Measurements from ENCODE around the gene UGCG.
"Not testable (repeated sequence)": the region's sequence is repeated elsewhere in the genome, so short reads cannot be mapped to it uniquely, and the experiment has no call there.

The UGCG gene

DNA sequence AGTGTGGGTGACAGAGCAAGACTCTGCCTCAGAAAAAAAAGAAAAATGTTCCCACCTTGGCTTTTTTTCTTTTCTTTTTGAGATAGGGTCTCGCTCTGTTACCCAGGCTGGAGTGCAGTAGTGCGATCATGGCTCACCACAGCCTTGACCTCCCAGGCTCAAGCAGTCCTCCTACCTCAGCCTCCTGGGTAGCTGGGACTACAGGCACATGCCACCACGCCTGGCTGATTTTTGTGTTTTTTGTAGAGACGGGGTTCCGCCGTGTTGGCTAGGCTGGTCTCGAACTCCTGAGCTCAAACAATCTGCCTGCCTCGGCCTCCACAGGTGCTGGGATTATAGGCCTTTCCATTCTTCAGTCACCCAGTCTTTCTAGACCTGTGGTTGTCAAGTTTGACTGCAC, 6.9 kb downstream of the UGCG start:
- H3K9me3 ChIP-seq (ENCODE audit: control insufficient read depth, low read length); H3K4me3 ChIP-seq (ENCODE audit: extremely low read depth, insufficient read depth, low read length, poor library complexity, severe bottlenecking); H3K4me1 ChIP-seq (ENCODE audit: control insufficient read depth, insufficient read depth, low read length, poor library complexity, severe bottlenecking); H3K36me3 ChIP-seq (ENCODE audit: control insufficient read depth, insufficient read depth, low read length); H3K27ac ChIP-seq (ENCODE audit: low read depth, low read length, severe bottlenecking): not testable (repeated sequence)
- WGBS, 2 experiments (ENCODE audit: insufficient coverage in 2 of 2): 95 to 96% methylated on average over 6 to 8 of the region's 8 CpGs

DNA sequence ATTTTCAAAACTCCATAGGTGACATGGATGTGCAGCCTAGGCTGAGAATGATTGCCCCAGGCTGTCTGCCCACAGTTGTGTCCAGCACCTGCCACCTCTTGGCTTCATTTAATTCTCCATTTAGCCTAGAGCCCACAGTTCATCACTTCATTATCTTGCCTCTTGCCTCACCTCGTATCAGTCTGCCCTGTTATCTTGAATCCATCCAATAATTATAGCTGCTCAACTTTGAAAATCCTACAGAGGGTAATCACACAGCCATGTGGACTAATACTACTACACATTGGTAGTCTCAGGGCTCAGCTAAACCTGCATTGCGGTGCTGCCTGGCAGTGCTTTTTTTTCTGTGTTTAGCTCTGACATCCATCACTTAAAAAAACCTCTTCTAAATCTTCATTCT, 7.4 kb downstream of the UGCG start:
- 92 to 97% methylated on average over 2 of the region's 2 CpGs for whole genome bisulfite sequencing, 2 experiments (ENCODE audit: insufficient coverage in 2 of 2)
- H3K4me1 ChIP-seq (ENCODE audit: control insufficient read depth, insufficient read depth, low read length, poor library complexity, severe bottlenecking): peaks cover 9% of the 10 kb centered on the region
- H3K27ac ChIP-seq (ENCODE audit: low read depth, low read length, severe bottlenecking): no peak overlapping the region
- H3K4me3 ChIP-seq (ENCODE audit: extremely low read depth, insufficient read depth, low read length, poor library complexity, severe bottlenecking): no peak overlapping the region
- peaks cover 4% of the 10 kb centered on the region for H3K36me3 ChIP-seq (ENCODE audit: control insufficient read depth, insufficient read depth, low read length)
- no peaks in the 10 kb centered on the region for H3K9me3 ChIP-seq (ENCODE audit: control insufficient read depth, low read length)

DNA sequence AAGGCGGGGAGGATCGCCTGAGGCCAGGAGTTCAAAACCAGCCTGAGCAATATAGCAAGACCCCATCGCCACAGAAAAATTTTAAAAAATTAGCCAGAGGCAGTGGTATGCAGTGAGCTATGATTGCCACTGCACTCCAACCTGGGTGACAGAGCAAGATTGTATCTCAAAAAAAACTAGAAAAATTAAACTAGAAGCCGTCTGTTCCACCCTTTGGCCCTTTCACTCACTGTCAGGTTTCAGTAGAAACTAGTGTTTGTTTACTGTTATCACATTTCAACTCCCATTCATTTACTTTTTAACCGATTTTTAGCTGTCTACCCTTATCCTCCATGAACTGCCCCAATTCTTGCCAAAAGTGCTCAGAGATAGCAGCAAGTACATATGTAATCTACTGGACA, 8.3 kb downstream of the UGCG start:
- H3K4me3 ChIP-seq (ENCODE audit: extremely low read depth, insufficient read depth, low read length, poor library complexity, severe bottlenecking): no peak overlapping the region
- no peaks in the 10 kb centered on the region for H3K9me3 ChIP-seq (ENCODE audit: control insufficient read depth, low read length)
- H3K4me1 ChIP-seq (ENCODE audit: control insufficient read depth, insufficient read depth, low read length, poor library complexity, severe bottlenecking): peaks cover 9% of the 10 kb centered on the region
- 91 to 94% methylated on average over 4 to 5 of the region's 5 CpGs for WGBS, 2 experiments (ENCODE audit: insufficient coverage in 2 of 2)
- H3K27ac ChIP-seq (ENCODE audit: low read depth, low read length, severe bottlenecking): no peak overlapping the region
- peaks cover 4% of the 10 kb centered on the region for H3K36me3 ChIP-seq (ENCODE audit: control insufficient read depth, insufficient read depth, low read length)

- no peak overlapping the region for H3K4me3 ChIP-seq (ENCODE audit: extremely low read depth, insufficient read depth, low read length, poor library complexity, severe bottlenecking)
- peaks cover 7% of the 10 kb centered on the region for H3K36me3 ChIP-seq (ENCODE audit: control insufficient read depth, insufficient read depth, low read length)
- no peak overlapping the region for H3K27ac ChIP-seq (ENCODE audit: low read depth, low read length, severe bottlenecking)
- H3K4me1 ChIP-seq (ENCODE audit: control insufficient read depth, insufficient read depth, low read length, poor library complexity, severe bottlenecking): peaks cover 5% of the 10 kb centered on the region
- no peaks in the 10 kb centered on the region for H3K9me3 ChIP-seq (ENCODE audit: control insufficient read depth, low read length)
- WGBS, 2 experiments (ENCODE audit: insufficient coverage in 2 of 2): 100% methylated on average over 1 to 3 of the region's 5 CpGs
Observed at GRCh38 chr9:111907147-111907546, 10.5 kb downstream of the UGCG start.

GRCh38 chr9:111909444-111909843, 12.8 kb downstream of the UGCG start:
- peaks cover 11% of the 10 kb centered on the region for H3K36me3 ChIP-seq (ENCODE audit: control insufficient read depth, insufficient read depth, low read length)
- H3K4me3 ChIP-seq (ENCODE audit: extremely low read depth, insufficient read depth, low read length, poor library complexity, severe bottlenecking): no peak overlapping the region
- peaks cover 5% of the 10 kb centered on the region for H3K4me1 ChIP-seq (ENCODE audit: control insufficient read depth, insufficient read depth, low read length, poor library complexity, severe bottlenecking)
- H3K27ac ChIP-seq (ENCODE audit: low read depth, low read length, severe bottlenecking): no peak overlapping the region
- 91 to 100% methylated on average over 1 to 2 of the region's 3 CpGs for WGBS, 2 experiments (ENCODE audit: insufficient coverage in 2 of 2)
- no peaks in the 10 kb centered on the region for H3K9me3 ChIP-seq (ENCODE audit: control insufficient read depth, low read length)

- no peaks in the 10 kb centered on the region for H3K9me3 ChIP-seq (ENCODE audit: control insufficient read depth, low read length)
- H3K36me3 ChIP-seq (ENCODE audit: control insufficient read depth, insufficient read depth, low read length): peaks cover 16% of the 10 kb centered on the region
- 92% methylated on average over 5 of the region's 6 CpGs; no CpG with 5 or more reads in 1 of the 2 experiments for WGBS, 2 experiments (ENCODE audit: insufficient coverage in 2 of 2)
- H3K4me1 ChIP-seq (ENCODE audit: control insufficient read depth, insufficient read depth, low read length, poor library complexity, severe bottlenecking): peaks cover 5% of the 10 kb centered on the region
- no peak overlapping the region for H3K27ac ChIP-seq (ENCODE audit: low read depth, low read length, severe bottlenecking)
- no peak overlapping the region for H3K4me3 ChIP-seq (ENCODE audit: extremely low read depth, insufficient read depth, low read length, poor library complexity, severe bottlenecking)
Observed at GRCh38 chr9:111910428-111910827, 13.8 kb downstream of the UGCG start.

DNA sequence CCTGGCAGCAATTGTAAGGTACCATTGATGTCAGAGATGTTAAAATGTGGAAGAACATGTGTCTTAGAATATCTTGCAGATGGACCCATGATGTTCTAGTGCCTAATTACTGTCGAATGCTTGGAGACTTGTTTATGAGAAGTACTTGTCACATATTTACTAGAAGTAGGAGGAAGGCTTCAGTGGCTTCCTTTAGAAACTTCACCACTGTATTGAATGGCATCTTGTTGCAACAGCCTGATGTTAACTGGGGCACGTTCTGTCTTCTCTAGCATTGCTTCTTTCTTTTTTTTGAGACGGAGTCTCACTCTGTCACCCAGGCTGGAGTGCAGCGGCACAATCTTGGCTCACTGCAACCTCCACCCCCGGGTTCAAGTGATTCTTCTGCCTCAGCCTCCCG, 16.5 kb downstream of the UGCG start:
- Histone ChIP-seq H3K36me3 (ENCODE audit: control insufficient read depth, insufficient read depth, low read length) (peaks cover 31% of the 10 kb centered on the region), H3K9me3 (ENCODE audit: control insufficient read depth, low read length) (no peaks in the 10 kb centered on the region), H3K4me1 (ENCODE audit: control insufficient read depth, insufficient read depth, low read length, poor library complexity, severe bottlenecking) (peaks cover 4% of the 10 kb centered on the region), H3K4me3 (ENCODE audit: extremely low read depth, insufficient read depth, low read length, poor library complexity, severe bottlenecking) (no peak overlapping the region), H3K27ac (ENCODE audit: low read depth, low read length, severe bottlenecking) (no peak overlapping the region)
- WGBS, 2 experiments (ENCODE audit: insufficient coverage in 2 of 2): 94 to 95% methylated on average over 4 of the region's 6 CpGs

GRCh38 chr9:111914749-111915424, 18.3 kb downstream of the UGCG start:
- H3K9me3 ChIP-seq (ENCODE audit: control insufficient read depth, low read length): no peaks in the 10 kb centered on the region
- no CpG with 5 or more reads among the region's 4 CpGs for WGBS, 2 experiments (ENCODE audit: insufficient coverage in 2 of 2)
- peaks cover 41% of the 10 kb centered on the region for H3K36me3 ChIP-seq (ENCODE audit: control insufficient read depth, insufficient read depth, low read length)
- no peak overlapping the region for H3K4me3 ChIP-seq (ENCODE audit: extremely low read depth, insufficient read depth, low read length, poor library complexity, severe bottlenecking)
- no peaks in the 10 kb centered on the region for H3K4me1 ChIP-seq (ENCODE audit: control insufficient read depth, insufficient read depth, low read length, poor library complexity, severe bottlenecking)
- no peak overlapping the region for H3K27ac ChIP-seq (ENCODE audit: low read depth, low read length, severe bottlenecking)

GRCh38 chr9:111915425-111915758, 18.8 kb downstream of the UGCG start:
- H3K4me3 ChIP-seq (ENCODE audit: extremely low read depth, insufficient read depth, low read length, poor library complexity, severe bottlenecking): no peak overlapping the region
- H3K9me3 ChIP-seq (ENCODE audit: control insufficient read depth, low read length): no peaks in the 10 kb centered on the region
- no peak overlapping the region for H3K27ac ChIP-seq (ENCODE audit: low read depth, low read length, severe bottlenecking)
- peaks cover 41% of the 10 kb centered on the region for H3K36me3 ChIP-seq (ENCODE audit: control insufficient read depth, insufficient read depth, low read length)
- no peaks in the 10 kb centered on the region for H3K4me1 ChIP-seq (ENCODE audit: control insufficient read depth, insufficient read depth, low read length, poor library complexity, severe bottlenecking)
- WGBS, 2 experiments (ENCODE audit: insufficient coverage in 2 of 2): 85 to 86% methylated on average over 2 of the region's 3 CpGs

GRCh38 chr9:111916234-111916645, 19.6 kb downstream of the UGCG start:
- WGBS, 2 experiments (ENCODE audit: insufficient coverage in 2 of 2): 100% methylated on average over 1 of the region's 3 CpGs
- Histone ChIP-seq H3K9me3 (ENCODE audit: control insufficient read depth, low read length) (no peaks in the 10 kb centered on the region), H3K4me3 (ENCODE audit: extremely low read depth, insufficient read depth, low read length, poor library complexity, severe bottlenecking) (no peak overlapping the region), H3K36me3 (ENCODE audit: control insufficient read depth, insufficient read depth, low read length) (peaks cover 46% of the 10 kb centered on the region), H3K4me1 (ENCODE audit: control insufficient read depth, insufficient read depth, low read length, poor library complexity, severe bottlenecking) (no peaks in the 10 kb centered on the region), H3K27ac (ENCODE audit: low read depth, low read length, severe bottlenecking) (no peak overlapping the region)

DNA sequence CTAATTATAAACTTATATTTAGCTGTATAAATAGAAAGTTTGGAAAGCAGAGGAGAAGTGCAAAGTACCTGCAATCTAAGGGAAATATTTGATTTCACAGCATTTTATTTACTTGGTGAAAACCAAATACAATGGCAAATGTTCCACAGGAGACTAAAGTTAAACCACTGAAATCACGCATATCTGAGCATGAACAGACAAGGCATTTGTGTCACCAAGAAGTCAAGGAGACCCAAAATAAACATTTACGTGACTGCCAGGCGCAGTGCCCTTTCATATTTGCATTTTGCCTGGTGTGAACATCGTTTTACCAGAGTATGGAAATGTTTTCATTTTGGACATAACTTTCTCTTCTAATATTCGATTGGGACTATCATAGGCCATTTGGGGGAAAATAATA, 20.6 kb downstream of the UGCG start:
- Histone ChIP-seq H3K4me3 (ENCODE audit: extremely low read depth, insufficient read depth, low read length, poor library complexity, severe bottlenecking) (no peak overlapping the region), H3K36me3 (ENCODE audit: control insufficient read depth, insufficient read depth, low read length) (peaks cover 44% of the 10 kb centered on the region), H3K4me1 (ENCODE audit: control insufficient read depth, insufficient read depth, low read length, poor library complexity, severe bottlenecking) (no peaks in the 10 kb centered on the region), H3K9me3 (ENCODE audit: control insufficient read depth, low read length) (no peaks in the 10 kb centered on the region), H3K27ac (ENCODE audit: low read depth, low read length, severe bottlenecking) (no peak overlapping the region)
- WGBS, 2 experiments (ENCODE audit: insufficient coverage in 2 of 2): 94 to 97% methylated on average over 3 to 4 of the region's 5 CpGs
